ENCODE results near the gene PNMA5. TPM values are rescaled to one million over a fixed set of nuclear protein-coding genes. Genes with fewer than 3 reads are reported as not detected.

The PNMA5 gene
- not detected for total RNA-seq

DNA sequence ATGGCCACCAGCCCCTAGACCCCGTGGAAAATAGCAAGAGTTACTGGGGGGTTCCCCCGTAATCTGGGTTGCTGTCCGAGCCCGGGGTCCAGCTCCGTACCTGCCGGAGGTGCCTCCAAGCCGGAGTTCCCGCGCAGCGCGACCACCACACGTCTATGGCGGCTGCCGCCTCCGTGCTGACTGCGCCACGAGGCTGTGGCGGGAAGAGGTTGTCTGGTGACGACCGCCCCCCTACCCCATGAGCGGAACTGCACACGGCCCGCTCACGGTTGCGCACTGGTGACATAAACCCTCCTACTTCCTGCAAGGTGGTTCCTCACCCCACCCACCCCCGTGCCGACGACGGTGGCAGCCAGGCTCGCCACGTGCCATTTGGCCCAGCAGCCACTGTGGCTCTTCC is at the start of gene PNMA5:
PNMA5 (minus strand) TSS at position 184 of the 400 bp plus-strand sequence. CDS start 2,518 bp downstream, outside the sequence.
- no peaks in the 10 kb centered on the region for H3K4me1 ChIP-seq
- no peak for TF ChIP-seq POLR2A (IDR thresholded peaks at IDR 0.05)
- TF ChIP-seq, protein P1, sequence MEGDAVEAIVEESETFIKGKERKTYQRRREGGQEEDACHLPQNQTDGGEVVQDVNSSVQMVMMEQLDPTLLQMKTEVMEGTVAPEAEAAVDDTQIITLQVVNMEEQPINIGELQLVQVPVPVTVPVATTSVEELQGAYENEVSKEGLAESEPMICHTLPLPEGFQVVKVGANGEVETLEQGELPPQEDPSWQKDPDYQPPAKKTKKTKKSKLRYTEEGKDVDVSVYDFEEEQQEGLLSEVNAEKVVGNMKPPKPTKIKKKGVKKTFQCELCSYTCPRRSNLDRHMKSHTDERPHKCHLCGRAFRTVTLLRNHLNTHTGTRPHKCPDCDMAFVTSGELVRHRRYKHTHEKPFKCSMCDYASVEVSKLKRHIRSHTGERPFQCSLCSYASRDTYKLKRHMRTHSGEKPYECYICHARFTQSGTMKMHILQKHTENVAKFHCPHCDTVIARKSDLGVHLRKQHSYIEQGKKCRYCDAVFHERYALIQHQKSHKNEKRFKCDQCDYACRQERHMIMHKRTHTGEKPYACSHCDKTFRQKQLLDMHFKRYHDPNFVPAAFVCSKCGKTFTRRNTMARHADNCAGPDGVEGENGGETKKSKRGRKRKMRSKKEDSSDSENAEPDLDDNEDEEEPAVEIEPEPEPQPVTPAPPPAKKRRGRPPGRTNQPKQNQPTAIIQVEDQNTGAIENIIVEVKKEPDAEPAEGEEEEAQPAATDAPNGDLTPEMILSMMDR (IDR thresholded peaks at IDR 0.05) = no peak
- no peaks in the 10 kb centered on the region for H3K27me3 ChIP-seq
- no peak for ATAC-seq
- intact Hi-C loops (cut with DNase I) = no loop called here
- WGBS, 2 donors = no CpG with 5 or more reads among the region's 31 CpGs
- H3K27ac ChIP-seq = no peak within 1 kb of the TSS
- H3K36me3 ChIP-seq (replicated peaks in 1 of 2; ENCODE audit: insufficient read depth in 1 of 2, low read depth in 2 of 2) = no peaks in the 10 kb centered on the region
- no peak for DNase-seq
- H3K4me3 ChIP-seq = no peak within 1 kb of the TSS
- H3K9me3 ChIP-seq = no peaks in the 10 kb centered on the region

DNA sequence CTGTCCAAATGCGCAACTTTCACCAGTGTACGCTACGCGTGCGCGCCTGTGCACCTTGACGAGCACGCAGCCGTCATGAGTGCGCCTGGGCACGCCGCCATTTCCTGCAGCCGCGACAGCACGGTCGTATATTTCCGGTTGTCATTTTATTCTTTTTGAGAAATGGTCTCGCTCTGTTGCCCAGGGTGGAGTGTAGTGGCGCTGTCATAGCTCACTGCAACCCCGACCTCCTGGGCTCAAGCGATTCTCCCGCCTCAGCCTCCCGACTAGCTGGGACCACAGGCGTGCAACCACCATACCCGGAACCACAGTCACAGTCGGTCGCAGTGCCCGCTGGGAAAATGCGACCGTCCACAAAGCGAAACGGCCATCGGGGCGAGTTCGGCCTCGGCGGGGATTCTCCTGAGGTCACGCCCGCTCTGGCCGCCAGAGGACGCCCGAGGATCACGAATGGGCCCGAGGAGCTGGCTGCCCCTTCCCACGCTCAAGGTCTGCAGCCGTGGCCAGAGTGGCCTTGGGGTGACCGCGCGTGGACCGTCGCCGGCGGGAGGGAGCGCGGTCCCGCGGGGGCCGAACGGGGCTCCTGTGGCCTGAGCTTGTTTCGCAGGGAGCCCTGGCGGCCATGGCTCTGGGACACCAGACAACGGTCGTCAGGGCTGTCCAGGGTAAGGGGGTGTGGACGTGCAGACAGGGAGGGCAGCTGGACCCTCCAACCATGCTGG is 38.6 kb upstream of the PNMA5 start:
- WGBS, 2 donors = 20 to 22% methylated on average over 4 to 54 of the region's 64 CpGs
- intact Hi-C loops (cut with DNase I) = loop anchor here (10.0 kb wide), 1 partner anchor 472 kb away; no protein-coding TSS in a partner anchor
- H3K4me1 ChIP-seq = no peaks in the 10 kb centered on the region
- DNase-seq (peak; percentile 66 to 75 (median 74)), ATAC-seq (peak; percentile 93)
- TF ChIP-seq POLR2A (IDR thresholded peaks at IDR 0.05) = peak in 2 of 3 donors; percentile 23 to 28
- TF ChIP-seq, protein P1 (IDR thresholded peaks at IDR 0.05) = peak; percentile 65 to 93 (median 85)
- H3K27me3 ChIP-seq = no peaks in the 10 kb centered on the region
- no peak overlapping the region for H3K4me3 ChIP-seq
- no peaks in the 10 kb centered on the region for H3K9me3 ChIP-seq
- no peak overlapping the region for H3K27ac ChIP-seq
- H3K36me3 ChIP-seq (replicated peaks in 1 of 2; ENCODE audit: insufficient read depth in 1 of 2, low read depth in 2 of 2) = no peaks in the 10 kb centered on the region

DNA sequence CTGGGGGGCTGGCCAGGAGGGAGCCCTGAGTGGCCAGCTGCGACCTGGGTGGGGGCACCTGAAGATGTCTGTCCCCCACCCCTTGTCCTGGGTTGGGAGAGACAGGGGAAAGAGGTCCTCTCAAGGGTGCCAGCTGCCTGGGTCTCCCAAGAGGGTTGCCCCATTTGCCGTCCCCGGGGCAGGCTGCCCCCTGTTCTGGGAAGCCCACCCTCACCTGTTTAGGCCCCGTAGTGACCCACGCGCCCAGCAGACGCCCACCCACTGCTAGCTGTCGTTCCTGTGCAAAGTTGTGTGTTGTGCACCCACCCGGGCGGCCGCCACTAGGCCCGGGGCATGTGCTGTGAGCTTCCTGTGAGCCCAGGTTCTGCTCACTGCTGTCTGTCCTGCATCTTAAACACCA is 36.9 kb upstream of the PNMA5 start:
- Histone ChIP-seq H3K27me3 (no peaks in the 10 kb centered on the region), H3K36me3 (replicated peaks in 1 of 2; ENCODE audit: insufficient read depth in 1 of 2, low read depth in 2 of 2) (no peaks in the 10 kb centered on the region), H3K9me3 (no peaks in the 10 kb centered on the region), H3K27ac (no peak overlapping the region), H3K4me3 (no peak overlapping the region), H3K4me1 (no peaks in the 10 kb centered on the region)
- 85% methylated on average over 9 of the region's 12 CpGs; no CpG with 5 or more reads in 1 of the 2 donors for WGBS, 2 donors
- no peak for ATAC-seq
- no peak for DNase-seq
- intact Hi-C loops (cut with DNase I) = loop anchor here (10.0 kb wide), 1 partner anchor 474 kb away; no protein-coding TSS in a partner anchor
- TF ChIP-seq, protein P1 (IDR thresholded peaks at IDR 0.05) = no peak
- no peak for TF ChIP-seq POLR2A (IDR thresholded peaks at IDR 0.05)

DNA sequence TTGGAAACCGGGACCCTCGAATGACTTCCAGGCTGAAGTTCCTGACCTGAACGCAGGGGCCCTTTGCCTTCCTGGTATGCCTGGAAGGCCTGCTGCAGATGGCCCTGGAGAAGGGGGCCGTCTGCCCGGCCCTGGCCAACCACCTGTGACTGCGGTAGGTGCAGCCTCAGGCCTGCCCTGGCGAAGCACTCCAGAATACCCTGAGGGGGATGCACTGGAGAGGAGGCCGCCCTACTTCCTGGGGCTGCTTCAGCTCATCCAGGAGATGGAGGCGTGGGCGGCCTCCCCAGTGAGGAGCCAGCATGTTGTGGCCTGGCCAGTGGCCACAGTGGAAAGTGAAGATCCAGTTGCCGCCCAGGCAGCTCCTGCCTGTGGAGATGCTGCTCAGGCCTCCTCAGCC is 36.0 kb upstream of the PNMA5 start:
- no peak overlapping the region for H3K27ac ChIP-seq
- 94% methylated on average over 6 of the region's 11 CpGs; no CpG with 5 or more reads in 1 of the 2 donors for WGBS, 2 donors
- H3K36me3 ChIP-seq (replicated peaks in 1 of 2; ENCODE audit: insufficient read depth in 1 of 2, low read depth in 2 of 2) = no peaks in the 10 kb centered on the region
- H3K9me3 ChIP-seq = no peaks in the 10 kb centered on the region
- no peaks in the 10 kb centered on the region for H3K4me1 ChIP-seq
- ATAC-seq = no peak
- no peak overlapping the region for H3K4me3 ChIP-seq
- TF ChIP-seq POLR2A (IDR thresholded peaks at IDR 0.05) = no peak
- TF ChIP-seq, protein P1 (IDR thresholded peaks at IDR 0.05) = no peak
- no peaks in the 10 kb centered on the region for H3K27me3 ChIP-seq
- no peak for DNase-seq
- intact Hi-C loops (cut with DNase I) = loop anchor here (10.0 kb wide), 1 partner anchor 475 kb away; no protein-coding TSS in a partner anchor

Measured in body of pancreas (tissue), 4 donors.